ENCODE data around the gene LPAR5. TPM values are rescaled to one million over a fixed set of nuclear protein-coding genes. Genes with fewer than 3 reads are reported as not detected.
"Not testable (repeated sequence)": the region's sequence is repeated elsewhere in the genome, so short reads cannot be mapped to it uniquely, and the experiment has no call there.

LPAR5 gene
- total RNA-seq, 4 donors from 2014 or later = 18.7 to 36.2 (median 25.3) TPM

DNA sequence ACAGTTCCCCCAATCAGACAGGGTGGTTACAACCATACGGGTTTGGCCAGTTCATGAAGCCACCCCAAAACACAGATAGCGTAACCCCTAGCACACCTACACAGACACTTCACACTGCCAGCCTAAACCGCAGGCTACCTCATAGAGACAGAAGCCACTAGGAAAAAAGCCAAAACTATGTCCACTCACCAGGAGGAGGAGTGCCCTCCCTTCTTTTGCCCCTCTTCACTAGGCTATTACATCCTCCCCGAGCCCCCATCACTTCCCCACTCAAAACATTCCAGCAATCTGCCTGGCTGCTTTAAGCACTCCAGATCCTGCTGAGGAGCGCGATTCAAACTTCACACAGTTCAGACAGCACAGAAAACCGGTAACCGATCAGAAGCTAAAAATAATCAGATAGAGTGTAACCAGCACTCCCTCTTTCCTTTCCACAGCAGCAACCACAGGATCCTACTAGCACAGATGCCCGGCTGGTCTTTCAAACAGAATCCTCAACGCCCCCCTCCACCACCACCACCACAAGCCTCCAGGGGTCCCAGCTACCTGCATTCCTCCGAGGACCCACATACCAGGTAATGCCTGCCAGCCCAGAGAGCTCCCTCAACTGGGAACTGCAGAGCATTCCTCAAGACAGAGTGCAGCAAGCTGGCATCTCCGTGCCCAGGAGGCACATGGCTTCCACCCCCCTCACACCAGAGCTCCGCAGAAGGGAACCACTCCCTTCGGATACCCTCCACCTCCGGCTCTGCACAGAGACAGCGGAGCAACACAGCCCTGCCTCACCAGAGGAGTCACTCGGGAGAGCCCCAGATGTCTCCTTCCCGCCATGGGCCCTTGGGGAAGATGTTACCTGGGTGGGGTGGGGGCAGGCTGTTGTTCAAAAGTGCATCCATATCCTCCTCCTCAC is 30.1 kb downstream of the LPAR5 start:
- H3K27me3 ChIP-seq = no peaks in the 10 kb centered on the region
- DNase-seq = no peak
- peak overlapping the region; percentile 91 to 95 (median 91) for H3K4me3 ChIP-seq
- H3K9me3 ChIP-seq = no peaks in the 10 kb centered on the region
- peak overlapping the region; percentile 91 to 98 (median 94) for H3K27ac ChIP-seq
- peaks cover 0 to 27% (median 0%) of the 10 kb centered on the region in 3 donors for H3K36me3 ChIP-seq
- H3K4me1 ChIP-seq = peaks cover 0 to 39% (median 32%) of the 10 kb centered on the region in 4 donors
- TF ChIP-seq POLR2A (IDR thresholded peaks at IDR 0.05) (no peak), CTCF (IDR thresholded peaks at IDR 0.05) (no peak)

GRCh38 chr12:6604259-6605029 is 31.3 kb downstream of the LPAR5 start:
- Histone ChIP-seq H3K4me3 (peak overlapping the region in 3 of 4 donors; percentile 34 to 91 (median 91)), H3K27ac (peak overlapping the region in 1 of 4 donors; percentile 93), H3K4me1 (peaks cover 0 to 39% (median 32%) of the 10 kb centered on the region in 4 donors), H3K27me3 (no peaks in the 10 kb centered on the region), H3K9me3 (no peaks in the 10 kb centered on the region), H3K36me3 (peaks cover 0 to 39% (median 0%) of the 10 kb centered on the region in 3 donors)
- peak in 1 of 3 donors; percentile 50 for DNase-seq
- TF ChIP-seq POLR2A (IDR thresholded peaks at IDR 0.05) = no peak
- no peak for TF ChIP-seq CTCF (IDR thresholded peaks at IDR 0.05)

GRCh38 chr12:6603095-6603567 is 32.6 kb downstream of the LPAR5 start:
- peaks cover 0 to 52% (median 0%) of the 10 kb centered on the region in 3 donors for H3K36me3 ChIP-seq
- DNase-seq = peak in 2 of 3 donors; percentile 49 to 51
- no peaks in the 10 kb centered on the region for H3K27me3 ChIP-seq
- TF ChIP-seq POLR2A (IDR thresholded peaks at IDR 0.05) = no peak
- no peak for TF ChIP-seq CTCF (IDR thresholded peaks at IDR 0.05)
- H3K27ac ChIP-seq = peak overlapping the region; percentile 2 to 46 (median 16)
- H3K4me1 ChIP-seq = peaks cover 0 to 39% (median 30%) of the 10 kb centered on the region in 4 donors
- H3K4me3 ChIP-seq = peak overlapping the region in 1 of 4 donors; percentile 29
- H3K9me3 ChIP-seq = no peaks in the 10 kb centered on the region

DNA sequence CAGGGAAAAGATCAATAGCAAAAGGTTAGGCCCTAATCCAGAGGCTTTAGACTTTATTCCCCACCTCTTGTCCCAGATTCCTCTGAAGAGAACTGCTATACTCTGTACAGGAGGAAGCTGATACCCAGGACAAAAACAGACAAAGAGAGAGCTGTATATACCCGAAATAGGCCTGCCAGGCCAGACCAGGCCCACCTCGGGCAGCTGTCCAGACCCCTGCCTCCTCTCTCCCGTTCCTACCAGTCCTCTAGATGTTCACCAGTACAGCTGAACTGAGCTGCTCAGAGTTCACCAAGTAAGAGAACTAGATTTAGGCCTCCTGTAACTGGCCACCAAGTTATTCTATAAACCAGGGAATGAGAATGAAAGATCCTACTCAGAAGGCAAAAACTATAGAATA is 33.2 kb downstream of the LPAR5 start:
- Histone ChIP-seq H3K27ac (peak overlapping the region in 2 of 4 donors; percentile 18 to 46), H3K4me3 (no peak overlapping the region), H3K27me3 (no peaks in the 10 kb centered on the region), H3K4me1 (peaks cover 0 to 39% (median 29%) of the 10 kb centered on the region in 4 donors), H3K36me3 (peaks cover 0 to 58% (median 0%) of the 10 kb centered on the region in 3 donors), H3K9me3 (no peaks in the 10 kb centered on the region)
- no peak for TF ChIP-seq CTCF (IDR thresholded peaks at IDR 0.05)
- TF ChIP-seq POLR2A (IDR thresholded peaks at IDR 0.05) = no peak
- no peak for DNase-seq

GRCh38 chr12:6595673-6596072 is 40.1 kb downstream of the LPAR5 start:
- H3K9me3 ChIP-seq, H3K27me3 ChIP-seq, H3K4me1 ChIP-seq, DNase-seq, H3K27ac ChIP-seq, H3K4me3 ChIP-seq: not testable (repeated sequence)
- peaks cover 0 to 100% (median 13%) of the 10 kb centered on the region in 3 donors for H3K36me3 ChIP-seq

Measured in Peyer's patch (tissue), 4 donors.